NCI-H226 (cell line): Measurements from ENCODE around the gene IFNA16.
"Not testable (repeated sequence)": the region's sequence is repeated elsewhere in the genome, so short reads cannot be mapped to it uniquely, and the experiment has no call there.

Source experiments
- DNase-seq: peaks from one replicate; pipeline ENCODE4 v3.0.0-alpha.2; 2015

IFNA16 gene

GRCh38 chr9:21194867-21195776 is 22.0 kb downstream of the IFNA16 start:
- DNase-seq: not testable (repeated sequence)

GRCh38 chr9:21187487-21187886 is 29.6 kb downstream of the IFNA16 start, which contains the start of gene IFNA4:
IFNA4 (minus strand) TSS chr9:21187587; CDS start chr9:21187531, 56 bp downstream.
- not testable (repeated sequence) for DNase-seq

- DNase-seq: not testable (repeated sequence)
Observed at GRCh38 chr9:21182810-21183736, 34.0 kb downstream of the IFNA16 start.

GRCh38 chr9:21174671-21175070 is 42.4 kb downstream of the IFNA16 start:
- no peak for DNase-seq

GRCh38 chr9:21172156-21172555 is 45.0 kb downstream of the IFNA16 start:
- DNase-seq: no peak

GRCh38 chr9:21171351-21171750 is 45.8 kb downstream of the IFNA16 start:
- no peak for DNase-seq

GRCh38 chr9:21166560-21166959 is 50.6 kb downstream of the IFNA16 start, which contains the start of gene IFNA21:
IFNA21 (minus strand) TSS chr9:21166660; CDS start chr9:21166612, 48 bp downstream.
- DNase-seq: not testable (repeated sequence)
